Activated CD8-positive, alpha-beta memory T cell treated with anti-CD3 and anti-CD28 coated beads for 48 hours (primary cell): Measurements from ENCODE around the gene COQ2.
A peak's percentile ranks its signal among the peaks of the same experiment; 100 is the strongest.
"Not testable (repeated sequence)": the region's sequence is repeated elsewhere in the genome, so short reads cannot be mapped to it uniquely, and the experiment has no call there.

Source experiments
- DNase-seq, 3 experiments: peaks; one replicate each; pipeline ENCODE4 v3.0.0-alpha.2; 2020; ENCODE audit warnings: low read depth in 2 of 3, low spot score in 2 of 3

COQ2 gene

DNA sequence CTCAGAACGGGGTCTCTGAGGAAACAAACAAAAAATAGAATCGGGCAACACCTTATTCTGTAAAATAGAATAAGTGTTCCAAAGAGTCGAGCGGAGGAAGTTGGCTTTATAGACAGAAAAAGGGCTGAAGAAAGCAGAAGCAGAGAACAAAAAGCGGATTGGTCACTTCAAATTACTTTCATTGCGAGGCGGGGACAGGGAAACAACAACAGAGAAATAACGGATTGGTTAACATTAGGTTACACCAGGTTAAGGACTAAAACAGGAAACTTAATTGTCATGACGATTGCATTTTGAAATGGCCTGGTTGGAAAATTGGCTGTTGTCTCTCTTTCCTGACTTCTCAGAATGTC, 433 bp upstream of the COQ2 start:
- DNase-seq, result no peak

GRCh38 chr4:83283181-83283580, 1.4 kb downstream of the COQ2 start:
- DNase-seq, result no peak

GRCh38 chr4:83282049-83282535, 2.5 kb downstream of the COQ2 start:
- peak in 1 of 3 experiments; percentile 30 for DNase-seq

GRCh38 chr4:83281307-83281706, 3.3 kb downstream of the COQ2 start:
- DNase-seq, result no peak

GRCh38 chr4:83276299-83277040, 8.1 kb downstream of the COQ2 start:
- DNase-seq, result no peak

GRCh38 chr4:83273926-83274325, 10.7 kb downstream of the COQ2 start:
- not testable (repeated sequence) for DNase-seq

DNA sequence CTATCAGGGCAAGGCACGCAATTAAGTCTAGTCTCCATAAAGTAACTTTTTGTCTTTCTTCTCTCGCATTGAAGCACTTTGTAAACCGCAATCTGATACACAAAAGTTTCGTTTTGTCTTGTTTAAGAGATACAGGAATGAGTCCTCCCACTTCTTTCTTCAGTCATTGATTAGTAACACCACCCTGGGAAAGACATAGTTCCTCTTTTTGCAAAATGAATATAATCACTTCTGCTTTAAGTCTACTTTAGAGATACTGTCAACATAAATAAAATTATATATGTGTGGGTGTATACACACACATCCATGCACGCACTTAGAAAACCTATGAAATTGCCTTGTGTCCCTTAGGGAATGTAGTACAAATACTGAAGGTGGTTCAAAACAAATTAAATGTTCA, 11.7 kb downstream of the COQ2 start:
- DNase-seq, result no peak

GRCh38 chr4:83269256-83269655, 15.3 kb downstream of the COQ2 start:
- no peak for DNase-seq

- no peak for DNase-seq
Measured at GRCh38 chr4:83268491-83268890, 16.1 kb downstream of the COQ2 start.

GRCh38 chr4:83267830-83268475, 16.6 kb downstream of the COQ2 start:
- DNase-seq, result no peak

GRCh38 chr4:83267121-83267829, 17.3 kb downstream of the COQ2 start:
- DNase-seq, result no peak

- DNase-seq, result no peak
Measured at GRCh38 chr4:83266689-83267088, 17.9 kb downstream of the COQ2 start.

DNA sequence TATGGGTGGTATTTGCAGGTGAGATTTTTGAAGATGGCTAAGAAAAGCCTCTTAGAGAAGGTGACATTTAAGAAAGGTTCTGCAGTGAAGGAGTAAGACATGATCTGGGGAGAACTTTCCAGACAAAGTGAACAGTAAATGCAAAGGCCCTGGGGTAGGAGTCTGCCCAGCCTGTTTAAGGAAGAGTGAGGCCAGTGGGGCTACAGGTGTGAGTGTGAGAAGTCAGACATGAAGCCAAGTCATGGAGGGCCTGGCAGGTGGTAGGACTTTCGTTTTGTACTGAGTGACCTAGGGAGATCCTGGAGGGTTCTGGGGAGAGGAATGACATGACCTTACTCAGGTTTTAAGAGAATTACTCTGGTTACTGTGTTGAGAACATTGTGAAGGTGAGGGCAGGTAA, 21.5 kb downstream of the COQ2 start:
- no peak for DNase-seq

DNA sequence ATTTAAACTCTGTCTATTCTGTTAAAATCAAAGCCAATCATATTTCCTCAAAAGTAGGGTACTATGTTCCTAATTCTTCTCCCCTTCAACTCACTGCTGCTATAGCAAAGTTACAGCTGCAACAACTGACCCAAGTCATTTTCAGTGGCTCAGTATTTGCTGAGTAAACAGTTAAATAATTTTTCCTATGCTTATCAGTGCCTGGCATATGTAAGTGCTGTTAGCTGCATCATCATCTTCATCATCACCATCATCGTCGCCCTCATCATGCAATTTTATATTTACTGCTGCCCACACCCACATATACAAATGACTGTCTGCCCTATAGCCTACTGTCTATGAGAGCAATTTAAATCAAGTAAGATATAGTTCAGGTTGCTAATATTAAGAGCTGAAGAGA, 21.9 kb downstream of the COQ2 start:
- DNase-seq, result no peak

- no peak for DNase-seq
Measured at GRCh38 chr4:83261307-83261706, 23.3 kb downstream of the COQ2 start.

DNA sequence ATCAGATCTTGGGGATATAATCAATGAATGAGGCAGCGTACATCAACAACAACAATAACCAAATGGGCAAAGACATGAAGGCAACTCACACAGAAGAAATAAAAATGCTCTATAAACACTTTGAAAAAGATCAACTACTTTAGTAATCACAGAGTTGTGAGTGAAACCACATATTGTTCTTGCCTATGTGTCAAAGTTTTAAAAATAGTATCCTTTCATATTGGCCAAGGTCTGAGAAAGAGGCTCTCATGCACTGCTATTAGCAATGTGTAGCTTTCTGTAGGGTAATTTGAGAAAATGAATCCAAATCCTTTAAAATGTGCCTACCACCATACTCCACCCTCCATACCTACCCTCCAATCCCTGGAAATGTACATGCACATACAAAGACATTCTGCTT, 25.0 kb downstream of the COQ2 start:
- DNase-seq, result no peak

DNA sequence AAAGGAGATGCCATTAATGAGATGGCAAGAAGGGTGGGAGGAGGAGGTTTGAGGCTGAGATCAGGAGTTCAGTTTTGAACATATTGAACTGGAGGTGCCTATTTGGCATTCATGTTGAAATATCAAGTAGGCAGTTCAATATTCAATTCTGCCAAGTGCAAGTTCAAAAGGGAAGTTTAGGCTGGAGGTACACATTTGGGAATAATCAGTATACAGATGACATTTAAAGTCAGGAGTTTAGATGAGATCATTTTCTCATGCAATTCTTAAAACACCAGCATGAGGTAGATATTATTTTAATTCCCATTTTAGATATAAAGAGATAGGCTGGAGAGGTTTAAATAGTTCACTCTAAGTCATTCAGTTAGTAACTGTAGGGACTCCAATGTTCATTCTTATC, 26.1 kb downstream of the COQ2 start:
- DNase-seq, result no peak

GRCh38 chr4:83257811-83258210, 26.8 kb downstream of the COQ2 start:
- DNase-seq, result no peak

DNA sequence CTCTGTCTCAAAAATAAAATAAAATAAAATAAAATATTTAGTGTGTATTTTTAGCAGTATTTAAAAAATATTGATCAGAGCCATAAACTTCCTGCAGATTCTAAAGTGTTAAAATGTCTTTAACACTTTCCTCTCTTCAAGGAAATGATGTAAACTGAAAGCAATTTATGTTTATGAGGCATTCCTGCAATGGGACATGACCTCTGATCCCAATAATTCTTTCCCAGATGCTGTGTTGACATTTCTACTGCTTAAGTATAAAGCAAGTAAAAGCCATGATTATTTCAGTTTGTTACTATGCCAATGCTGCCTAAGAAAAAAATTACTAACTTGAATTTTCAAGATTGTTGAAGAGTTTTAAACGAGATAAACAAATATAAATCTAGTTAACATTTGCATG, 29.0 kb downstream of the COQ2 start:
- no peak for DNase-seq

GRCh38 chr4:83252782-83253405, 31.7 kb downstream of the COQ2 start:
- peak in 1 of 3 experiments; percentile 42 for DNase-seq

GRCh38 chr4:83251447-83251830, 33.2 kb downstream of the COQ2 start:
- DNase-seq, result no peak
